HCEC 1CT (cell line): Measurements from ENCODE around the gene JAK3.

ENCODE experiments used
- DNase-seq: peaks from one replicate; pipeline ENCODE4 v3.0.0-alpha.2; 2017

JAK3 gene

GRCh38 chr19:17865364-17866311, 17.9 kb upstream of the JAK3 start:
- DNase-seq, result no peak

- no peak for DNase-seq
Observed at GRCh38 chr19:17863520-17864182, 15.9 kb upstream of the JAK3 start.

GRCh38 chr19:17862711-17863519, 15.1 kb upstream of the JAK3 start:
- no peak for DNase-seq

- DNase-seq, result no peak
Observed at GRCh38 chr19:17861542-17862402, 14.0 kb upstream of the JAK3 start.

- no peak for DNase-seq
Observed at GRCh38 chr19:17860993-17861360, 13.2 kb upstream of the JAK3 start.

GRCh38 chr19:17860331-17860992, 12.7 kb upstream of the JAK3 start:
- DNase-seq, result no peak

GRCh38 chr19:17859533-17860330, 11.9 kb upstream of the JAK3 start, which contains the start of gene RPL18A:
Gene RPL18A, plus strand, starts transcription at chr19:17859910. Its CDS starts 47 bp downstream, at chr19:17859957.
- DNase-seq, result peak; percentile 100

- peak; percentile 45 for DNase-seq
Observed at GRCh38 chr19:17855280-17856152, 7.7 kb upstream of the JAK3 start.

GRCh38 chr19:17854061-17854460, 6.3 kb upstream of the JAK3 start:
- no peak for DNase-seq

GRCh38 chr19:17848595-17849292, 962 bp upstream of the JAK3 start:
- DNase-seq, result no peak

GRCh38 chr19:17846146-17846545, 1.6 kb downstream of the JAK3 start:
- DNase-seq, result no peak

GRCh38 chr19:17843908-17844490, 3.8 kb downstream of the JAK3 start:
- DNase-seq, result no peak

GRCh38 chr19:17843292-17843827, 4.4 kb downstream of the JAK3 start:
- DNase-seq, result no peak

- no peak for DNase-seq
Observed at GRCh38 chr19:17842663-17843291, 5.0 kb downstream of the JAK3 start.

GRCh38 chr19:17841810-17842662, 5.7 kb downstream of the JAK3 start:
- DNase-seq, result peak; percentile 75

- no peak for DNase-seq
Observed at GRCh38 chr19:17841371-17841809, 6.4 kb downstream of the JAK3 start.

GRCh38 chr19:17840019-17840418, 7.8 kb downstream of the JAK3 start:
- no peak for DNase-seq
